ENCODE results near the gene AGAP1.

Gene AGAP1

DNA sequence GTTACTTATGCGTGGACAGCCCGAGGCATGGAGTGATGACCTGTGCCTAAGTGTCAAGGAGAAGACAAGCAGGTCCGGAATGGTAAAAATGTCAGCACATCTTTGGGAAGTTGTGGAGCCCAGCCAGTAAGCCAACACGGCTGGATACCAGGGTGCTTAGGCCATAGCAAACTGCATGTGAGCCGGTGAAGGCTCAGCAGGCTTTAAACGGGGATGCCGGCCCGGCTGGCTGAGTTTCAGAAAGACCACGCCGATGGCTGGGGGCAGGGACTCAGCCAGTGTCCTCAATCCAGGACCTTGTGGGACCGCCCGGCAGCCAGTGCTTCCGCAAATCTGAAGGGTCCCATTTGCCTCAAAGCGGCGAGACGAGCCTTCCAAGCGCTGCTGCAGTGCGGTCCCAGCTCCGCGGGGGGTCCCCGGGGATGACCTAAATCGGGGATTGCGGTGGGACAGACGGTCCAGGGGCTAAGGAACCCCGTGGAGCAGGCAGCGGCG is 946 bp upstream of the AGAP1 start:
- DNase-seq: no peak

GRCh38 chr2:235493402-235493774 is 455 bp upstream of the AGAP1 start:
- DNase-seq: no peak

- no peak for DNase-seq
These were observed 1.0 kb downstream of the AGAP1 start for GRCh38 chr2:235494716-235495372.

DNA sequence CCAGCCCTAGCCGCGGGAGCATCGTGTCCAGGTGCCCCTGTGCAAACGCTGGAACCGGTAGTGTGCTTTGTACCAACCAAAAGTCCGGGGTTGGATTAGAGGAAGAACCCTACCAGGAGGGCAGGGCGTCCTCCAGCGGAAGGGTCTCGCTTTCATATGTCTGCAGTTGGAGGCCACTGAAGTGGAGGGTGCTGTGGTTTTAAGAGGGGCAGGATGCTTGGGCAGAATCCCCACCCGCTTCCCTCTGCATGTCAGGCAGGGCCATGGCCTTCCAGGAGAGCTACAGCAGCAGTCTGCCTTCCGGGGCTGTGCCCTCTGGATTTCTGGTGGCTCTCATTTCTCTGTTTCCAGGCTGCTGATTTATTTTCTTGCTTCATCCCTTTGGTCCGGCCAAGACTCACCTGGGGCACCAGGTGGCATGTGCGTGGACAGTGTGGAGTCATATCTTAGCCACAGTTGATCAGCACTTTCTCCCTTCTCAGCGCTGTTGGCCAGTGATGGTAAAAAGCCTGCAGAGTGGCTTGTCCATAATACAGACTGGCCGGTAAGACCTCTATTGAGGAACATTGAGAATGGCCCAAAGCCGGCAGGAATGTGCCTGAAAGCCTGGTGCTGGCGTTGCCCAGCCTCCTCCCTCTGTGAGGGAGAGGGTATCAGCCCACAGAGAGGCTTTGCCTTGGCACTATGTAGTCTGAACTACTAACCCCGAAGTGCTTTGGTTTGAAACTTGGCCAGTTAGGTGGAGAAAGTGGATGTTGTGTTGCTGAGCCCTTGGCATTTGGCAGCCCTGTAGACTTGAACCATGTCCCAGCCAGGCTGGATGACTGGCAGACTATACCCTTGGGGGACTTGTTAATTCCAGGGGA is 1.8 kb downstream of the AGAP1 start:
- no peak for DNase-seq

DNA sequence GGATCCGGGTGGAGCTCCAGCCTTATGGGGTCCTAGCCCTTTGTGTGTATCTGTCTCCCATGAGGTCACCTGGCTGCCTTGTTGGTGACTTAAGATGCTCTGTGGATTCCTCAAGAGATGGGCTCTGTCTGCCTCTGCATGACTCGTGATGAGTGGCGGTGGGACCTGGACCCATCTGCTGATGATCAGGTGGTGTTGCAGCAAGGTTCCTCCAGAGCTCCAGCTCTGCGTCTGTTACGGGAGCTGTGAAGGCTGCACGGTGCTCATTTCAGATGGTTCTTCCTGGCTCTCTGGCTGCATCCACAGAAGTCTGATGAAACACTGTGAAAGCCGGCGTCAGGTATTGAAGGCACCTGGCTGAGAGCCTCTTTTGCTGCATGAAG is 2.4 kb downstream of the AGAP1 start:
- no peak for DNase-seq

DNA sequence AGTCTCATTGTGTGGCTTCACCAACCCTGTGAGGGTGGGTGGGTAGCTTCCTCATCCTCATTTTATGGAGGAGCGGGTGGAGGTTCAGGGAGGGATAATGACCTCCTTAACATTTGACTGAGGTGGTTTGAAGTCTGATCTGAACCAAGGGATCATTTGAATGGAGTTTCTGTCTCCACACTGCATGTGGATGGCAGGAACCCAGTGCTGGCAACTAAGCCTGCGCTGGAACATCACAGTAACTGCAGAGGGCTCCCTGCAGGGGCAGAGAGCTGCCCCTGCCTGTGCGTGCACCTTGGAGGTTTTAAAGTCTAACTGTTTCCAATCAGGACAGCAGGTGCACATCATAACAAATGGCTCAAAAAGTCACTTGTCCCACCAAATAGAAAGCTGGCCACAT is 3.3 kb downstream of the AGAP1 start:
- DNase-seq: no peak

GRCh38 chr2:235498541-235498940 is 4.7 kb downstream of the AGAP1 start:
- DNase-seq: no peak

DNA sequence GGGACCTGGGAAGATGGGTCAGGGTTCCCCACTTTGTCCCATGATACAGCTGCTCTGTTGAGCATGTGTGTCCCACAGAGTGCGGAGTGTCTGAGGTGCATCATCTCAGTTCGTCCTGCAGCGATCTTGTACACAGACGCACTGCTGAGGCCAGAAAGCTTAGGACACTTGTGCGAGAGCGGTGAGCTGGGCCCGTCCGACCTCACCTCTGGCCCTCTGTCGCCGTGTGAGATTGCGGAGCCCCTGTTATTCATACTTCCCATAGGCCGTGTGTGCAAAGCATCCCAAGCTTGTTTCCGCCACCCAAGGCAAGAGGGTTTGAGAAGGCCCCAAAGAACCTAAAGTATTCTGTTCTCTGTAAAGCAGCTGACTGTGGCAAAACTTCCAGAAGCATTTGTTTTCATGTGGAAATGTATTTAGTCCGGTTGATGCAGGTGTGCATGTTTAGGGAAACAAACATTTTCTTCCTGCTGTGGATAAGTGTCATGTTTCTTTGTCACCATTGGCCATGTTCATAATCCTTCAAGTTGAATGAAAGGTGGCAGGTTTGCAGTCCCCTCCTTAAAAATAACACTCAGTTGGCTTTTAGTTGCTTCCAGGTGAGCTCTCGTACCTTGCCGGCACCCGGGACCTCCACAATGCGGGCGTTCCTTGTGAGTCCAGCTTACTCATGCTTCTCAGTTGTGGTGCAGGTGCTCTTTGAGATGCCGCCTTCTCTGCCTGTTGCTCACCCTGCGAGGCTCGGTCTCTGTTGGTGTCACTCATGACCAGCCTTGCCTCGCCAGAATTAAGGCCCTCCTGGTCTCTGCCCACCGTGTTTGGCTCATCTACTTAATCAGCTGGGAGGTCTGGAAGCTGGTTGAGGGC is 5.3 kb downstream of the AGAP1 start:
- DNase-seq: no peak

- no peak for DNase-seq
These were observed 6.4 kb downstream of the AGAP1 start for GRCh38 chr2:235500110-235500760.

GRCh38 chr2:235500761-235501672 is 7.2 kb downstream of the AGAP1 start:
- no peak for DNase-seq

DNA sequence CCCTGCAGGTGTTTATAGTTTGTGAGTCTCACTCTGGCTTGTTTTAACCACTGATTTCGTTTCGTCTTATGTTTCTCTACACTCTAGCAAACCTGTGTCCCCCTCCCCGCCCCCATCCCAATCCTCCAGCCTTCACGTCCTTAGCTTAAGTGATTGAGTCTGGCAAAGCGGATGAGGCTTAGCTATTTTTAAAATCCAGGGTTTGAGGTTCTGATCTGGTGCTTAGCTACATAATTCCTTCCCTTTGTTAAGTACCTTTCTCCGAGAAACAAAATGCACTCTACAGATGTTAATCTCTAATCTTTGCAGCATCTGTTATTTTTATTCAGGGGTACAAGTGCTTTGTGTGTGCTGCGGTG is 7.8 kb downstream of the AGAP1 start:
- DNase-seq: no peak

DNA sequence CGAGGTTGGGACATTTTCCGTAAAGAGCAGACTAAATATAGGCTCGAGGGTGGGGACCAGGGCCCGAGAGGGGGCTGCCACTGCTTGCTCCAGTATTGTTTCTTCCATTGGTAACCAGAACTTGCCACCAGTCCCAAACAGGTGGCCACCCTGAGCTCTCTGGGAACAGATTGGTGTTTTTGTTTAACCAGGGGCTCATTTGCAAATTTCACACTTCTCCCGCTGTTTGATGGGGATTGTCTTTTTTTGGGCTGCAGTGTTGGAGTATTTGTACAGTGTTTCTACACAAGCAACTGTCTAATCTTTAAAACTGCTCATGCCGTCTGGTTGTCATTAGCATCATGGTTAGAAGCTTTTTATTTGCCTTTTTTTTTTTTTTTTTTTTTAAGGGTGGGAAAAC is 8.5 kb downstream of the AGAP1 start:
- no peak for DNase-seq

DNA sequence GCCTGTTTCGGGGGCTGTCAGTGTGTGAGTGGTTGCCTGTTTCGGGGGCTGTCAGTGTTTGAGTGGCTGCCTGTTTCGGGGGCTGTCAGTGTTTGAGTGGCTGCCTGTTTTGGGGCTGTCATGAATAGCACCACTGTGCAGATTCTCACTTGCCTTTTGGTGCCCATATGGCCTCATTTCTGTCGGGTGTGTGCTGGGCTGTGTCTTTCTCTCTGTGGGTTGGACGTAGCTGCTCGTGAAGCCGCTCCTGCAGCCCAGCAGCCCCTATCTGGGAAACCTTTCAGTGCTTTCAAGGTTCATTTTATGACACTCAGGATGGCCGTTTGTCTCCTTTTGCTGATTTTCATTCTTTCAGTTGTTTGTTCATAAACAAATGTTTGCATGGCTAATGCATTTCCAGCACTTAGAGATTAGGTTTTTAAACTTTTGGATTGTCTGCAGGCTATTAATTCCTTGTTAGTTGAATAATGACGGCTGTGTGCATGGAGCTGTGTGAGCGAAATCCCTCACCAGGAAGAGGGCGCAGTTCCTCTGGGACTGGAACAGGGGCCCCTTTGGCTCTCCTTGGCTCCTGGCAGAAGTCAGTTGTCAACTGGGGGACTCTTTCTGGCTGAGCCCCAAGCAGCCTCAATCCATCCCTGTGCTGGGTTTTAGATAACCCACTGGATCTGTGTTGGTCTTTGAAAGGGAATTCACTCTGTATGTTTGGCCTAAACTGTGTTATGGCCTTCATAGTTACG is 10.8 kb downstream of the AGAP1 start:
- no peak for DNase-seq

DNA sequence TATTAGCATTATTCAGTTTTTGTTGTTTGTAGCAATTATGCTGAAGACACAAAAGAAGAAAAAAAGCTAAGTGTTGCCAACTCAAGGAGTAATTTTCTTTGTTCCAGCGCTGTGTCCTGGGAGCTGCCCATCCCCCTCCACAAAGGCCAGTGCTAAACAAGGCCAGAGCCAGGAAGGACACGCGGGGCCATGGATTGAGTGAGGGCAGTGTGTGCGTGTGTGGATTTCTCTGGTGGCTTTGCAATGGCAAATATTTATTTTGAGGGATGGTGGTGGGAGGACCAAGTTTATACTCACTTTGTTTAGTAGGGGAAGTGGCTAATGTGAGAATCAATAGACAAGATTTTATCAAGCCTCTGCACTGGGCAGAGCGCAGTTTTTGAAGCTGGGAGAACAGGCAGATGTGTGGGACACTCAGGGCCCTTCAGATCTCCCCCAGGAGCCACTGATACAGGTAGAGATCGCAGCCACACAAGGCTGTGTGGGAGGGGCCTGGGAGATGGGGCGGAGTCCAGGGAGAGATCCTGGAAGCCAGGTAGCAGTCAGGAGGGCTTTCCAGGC is 11.4 kb downstream of the AGAP1 start:
- DNase-seq: no peak

- no peak for DNase-seq
These were observed 12.6 kb downstream of the AGAP1 start for GRCh38 chr2:235506291-235506996.

DNA sequence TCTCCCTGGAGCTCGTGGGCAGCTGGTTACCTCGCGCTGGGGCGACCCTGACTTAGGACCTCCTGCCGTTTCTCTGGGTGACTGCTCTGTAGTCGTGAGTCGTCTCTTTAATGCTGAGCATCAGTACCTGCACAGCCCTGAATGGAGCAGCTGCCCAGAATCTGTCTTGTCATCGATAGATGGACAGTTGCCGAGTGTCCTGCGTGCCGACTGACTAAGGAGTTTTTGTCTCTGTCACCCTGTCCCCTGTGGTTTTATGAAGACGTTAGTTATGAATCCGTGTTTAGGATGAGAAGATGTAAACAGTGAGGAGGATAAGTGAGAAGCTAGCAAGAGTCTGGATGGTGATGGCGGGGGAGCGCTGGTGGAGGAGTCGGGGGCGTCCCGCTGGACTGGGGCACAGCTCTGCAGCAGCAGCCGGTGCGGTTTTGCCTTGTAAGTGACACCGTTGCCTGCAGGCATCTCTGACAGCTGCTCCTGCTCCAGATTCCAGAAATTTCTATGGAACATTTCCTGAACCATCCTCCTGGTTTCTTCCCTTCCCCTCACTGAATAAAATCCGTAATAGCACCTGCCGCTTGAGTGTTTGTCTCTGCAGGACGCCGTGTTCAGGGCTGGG is 13.3 kb downstream of the AGAP1 start:
- DNase-seq: no peak

DNA sequence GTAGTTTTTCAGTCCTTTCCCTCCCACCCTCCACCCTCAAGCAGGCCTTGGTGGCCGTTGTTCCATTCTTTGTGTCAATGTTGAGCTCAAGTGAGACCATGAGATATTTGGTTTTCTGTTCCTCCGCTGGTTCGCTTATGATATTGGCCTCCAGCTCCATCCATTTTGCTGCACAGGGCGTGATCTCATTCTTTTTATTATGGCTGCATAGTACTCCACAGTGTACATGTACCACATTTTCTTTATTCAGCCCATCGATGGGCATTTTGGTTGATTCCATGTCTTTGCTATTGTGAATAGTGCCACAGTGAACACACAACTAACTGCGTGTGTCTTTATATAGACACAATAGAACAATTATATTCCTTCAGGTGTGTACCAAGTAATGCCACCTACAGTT is 14.1 kb downstream of the AGAP1 start:
- no peak for DNase-seq

DNA sequence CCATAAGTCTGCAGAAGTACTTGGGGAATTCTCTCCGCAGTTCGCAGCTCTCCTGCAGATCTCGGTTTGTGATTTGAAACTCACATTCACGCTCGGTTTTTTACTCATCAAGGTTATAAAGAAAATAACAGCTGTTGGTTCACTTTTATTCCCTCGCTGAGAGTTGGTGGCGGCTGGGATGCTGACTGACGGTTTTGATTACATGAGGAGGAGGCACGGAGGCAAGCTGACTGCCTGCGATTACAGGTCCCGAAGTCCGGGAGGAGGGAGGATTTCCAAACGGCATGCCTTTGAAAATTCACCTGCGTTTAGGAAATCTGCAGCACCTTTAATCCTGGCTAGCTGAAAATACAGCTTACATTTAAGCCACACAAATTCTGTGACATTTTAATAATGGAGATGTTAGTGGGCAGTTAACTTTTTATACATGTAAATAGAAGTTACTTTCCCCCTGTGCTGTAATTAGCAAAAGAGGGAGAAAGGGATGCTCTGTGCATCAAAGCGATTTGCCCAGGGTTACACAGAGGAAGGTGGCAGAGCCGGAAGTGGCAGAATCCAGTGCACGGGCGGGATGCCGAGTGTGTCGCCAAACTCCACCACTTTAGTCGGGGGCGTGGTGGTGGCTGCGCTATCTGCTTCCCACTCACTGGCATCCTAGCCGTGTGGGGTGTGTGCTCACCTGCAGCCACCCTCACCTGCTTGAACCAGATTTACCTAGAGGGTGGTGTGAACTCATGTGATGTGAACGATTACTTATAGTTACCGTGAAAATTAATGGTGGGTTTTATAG is 14.7 kb downstream of the AGAP1 start:
- no peak for DNase-seq

- DNase-seq: no peak
These were observed 16.5 kb downstream of the AGAP1 start for GRCh38 chr2:235510318-235510717.

Data from CD4-positive, alpha-beta T cell treated with Interleukin-4 for 4 hours (primary cell).